ENCODE data around the gene ELAVL2.
"Not testable (repeated sequence)": the region's sequence is repeated elsewhere in the genome, so short reads cannot be mapped to it uniquely, and the experiment has no call there.

ELAVL2 gene

DNA sequence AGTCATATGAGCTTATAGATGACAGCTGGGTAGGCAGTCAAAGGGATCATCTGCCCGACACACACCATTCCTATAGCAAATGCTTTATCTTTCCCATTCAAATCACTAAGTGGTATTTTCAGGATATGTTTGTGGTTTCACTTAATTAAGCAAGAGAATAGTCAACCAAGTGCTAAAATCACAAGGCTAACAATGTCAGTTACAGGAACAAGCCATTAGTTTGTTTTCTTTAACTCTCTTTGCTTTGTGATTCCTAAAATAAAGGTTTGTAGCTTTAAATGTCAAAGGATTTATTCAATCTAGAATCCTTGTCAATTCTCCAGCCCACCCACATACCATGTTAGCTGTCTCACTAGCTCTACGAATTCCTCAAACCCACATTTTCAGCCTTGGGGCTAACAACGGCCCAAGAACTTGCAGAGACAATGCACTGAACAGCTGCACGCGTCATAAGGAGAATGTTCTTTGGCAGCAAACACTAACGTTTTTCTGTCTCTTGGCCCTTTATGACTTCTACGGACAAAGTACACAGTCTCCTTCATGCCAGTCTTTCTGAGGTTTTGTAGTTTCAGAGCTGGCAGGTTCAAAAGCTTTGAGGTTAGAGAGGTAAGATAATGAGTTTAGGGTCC, 56.6 kb downstream of the ELAVL2 start:
- DNase-seq: no peak

GRCh38 chr9:23768861-23769260, 57.2 kb downstream of the ELAVL2 start:
- no peak for DNase-seq

DNA sequence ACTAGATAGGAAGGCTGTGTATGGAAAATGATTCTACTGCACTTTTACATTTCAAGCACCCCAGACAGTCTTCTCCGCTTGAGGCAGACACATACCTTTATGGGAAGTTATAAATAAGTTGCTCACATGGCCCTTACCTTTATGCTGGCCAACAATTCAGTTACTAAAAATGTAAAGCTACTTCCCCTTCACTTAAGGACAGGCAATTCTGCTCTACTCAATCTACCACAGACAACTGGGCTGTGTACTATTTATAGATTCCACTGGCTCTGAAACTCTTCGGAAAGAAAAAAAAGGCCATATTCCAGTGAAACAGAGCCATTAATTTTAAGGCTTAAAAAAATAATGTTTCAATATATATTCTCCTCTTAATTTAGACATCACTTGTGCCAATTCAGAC, 59.4 kb downstream of the ELAVL2 start:
- DNase-seq: no peak

DNA sequence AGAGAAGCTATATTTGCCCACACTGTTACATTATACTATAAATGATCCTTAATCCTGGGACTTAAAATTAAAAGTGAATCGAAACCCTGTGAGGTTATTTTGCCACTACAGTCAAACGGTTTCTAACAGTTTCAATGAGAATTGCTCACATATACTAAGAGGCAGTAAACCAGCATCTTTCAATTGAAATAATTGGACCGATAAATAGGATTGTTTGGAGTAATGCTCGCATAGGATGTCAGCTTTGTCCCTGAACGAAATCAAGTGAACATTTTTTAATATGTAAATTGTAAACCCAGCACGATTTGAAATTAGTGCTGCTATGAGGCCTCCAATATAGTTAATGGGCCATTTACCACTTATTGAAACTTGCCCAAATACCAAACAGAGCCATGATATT, 60.5 kb downstream of the ELAVL2 start:
- DNase-seq: no peak

GRCh38 chr9:23764219-23764618, 61.8 kb downstream of the ELAVL2 start:
- no peak for DNase-seq

GRCh38 chr9:23754551-23754950, 71.5 kb downstream of the ELAVL2 start:
- DNase-seq: no peak

DNA sequence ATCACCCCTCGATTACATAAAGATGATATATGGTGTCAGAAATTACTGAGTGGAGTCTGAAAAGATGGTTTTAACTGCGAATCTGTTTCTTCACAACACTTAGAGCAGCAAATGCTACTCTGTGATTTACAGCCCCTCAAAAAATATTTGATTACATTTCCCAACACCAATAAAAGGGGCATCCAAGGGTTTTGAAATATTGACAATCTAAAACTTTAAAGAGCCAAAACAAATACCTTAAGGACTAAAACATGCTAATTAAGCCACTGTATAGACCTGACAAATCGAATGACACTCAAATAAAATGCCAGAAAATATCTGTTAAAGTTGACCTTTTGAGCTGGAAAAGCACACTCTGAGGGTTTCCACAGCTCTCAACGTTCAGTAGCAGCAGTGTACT, 73.2 kb downstream of the ELAVL2 start:
- no peak for DNase-seq

DNA sequence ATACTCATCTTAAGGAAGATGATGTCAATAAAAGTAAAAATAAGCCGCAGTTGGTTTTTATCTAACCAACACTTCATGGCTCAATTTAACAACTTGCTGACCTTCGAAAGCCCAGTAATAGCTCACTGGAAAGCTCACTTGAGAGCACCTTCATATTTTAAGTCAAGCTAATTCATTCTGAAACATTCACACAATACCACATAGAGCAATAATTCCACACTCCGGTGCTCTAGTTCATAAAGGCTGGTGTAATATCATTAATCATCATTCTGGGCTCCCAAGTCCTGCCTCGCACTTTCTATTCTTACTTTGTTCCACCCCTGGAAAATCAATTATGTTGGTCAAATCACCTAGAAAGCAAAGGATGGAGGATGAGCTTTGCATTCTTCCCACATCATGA, 74.4 kb downstream of the ELAVL2 start:
- no peak for DNase-seq

DNA sequence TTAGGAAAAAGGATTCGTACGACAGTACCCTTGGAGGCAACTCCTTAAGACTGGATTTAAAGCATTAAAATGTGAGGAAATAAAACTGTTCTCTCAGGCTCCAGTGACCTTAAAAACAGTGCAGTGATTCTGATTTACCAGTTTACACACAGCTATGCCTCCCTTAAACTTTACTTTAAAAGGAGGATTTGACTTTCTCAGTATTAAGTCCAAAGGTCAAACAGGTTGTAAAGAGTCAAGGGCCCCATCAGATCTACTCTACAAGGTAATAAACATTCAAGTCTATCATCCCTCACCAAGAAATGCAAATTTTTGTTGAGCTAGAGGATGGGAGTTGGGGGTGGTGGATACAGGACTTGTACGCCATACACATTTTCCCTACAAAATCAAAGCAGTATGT, 75.2 kb downstream of the ELAVL2 start:
- no peak for DNase-seq

DNA sequence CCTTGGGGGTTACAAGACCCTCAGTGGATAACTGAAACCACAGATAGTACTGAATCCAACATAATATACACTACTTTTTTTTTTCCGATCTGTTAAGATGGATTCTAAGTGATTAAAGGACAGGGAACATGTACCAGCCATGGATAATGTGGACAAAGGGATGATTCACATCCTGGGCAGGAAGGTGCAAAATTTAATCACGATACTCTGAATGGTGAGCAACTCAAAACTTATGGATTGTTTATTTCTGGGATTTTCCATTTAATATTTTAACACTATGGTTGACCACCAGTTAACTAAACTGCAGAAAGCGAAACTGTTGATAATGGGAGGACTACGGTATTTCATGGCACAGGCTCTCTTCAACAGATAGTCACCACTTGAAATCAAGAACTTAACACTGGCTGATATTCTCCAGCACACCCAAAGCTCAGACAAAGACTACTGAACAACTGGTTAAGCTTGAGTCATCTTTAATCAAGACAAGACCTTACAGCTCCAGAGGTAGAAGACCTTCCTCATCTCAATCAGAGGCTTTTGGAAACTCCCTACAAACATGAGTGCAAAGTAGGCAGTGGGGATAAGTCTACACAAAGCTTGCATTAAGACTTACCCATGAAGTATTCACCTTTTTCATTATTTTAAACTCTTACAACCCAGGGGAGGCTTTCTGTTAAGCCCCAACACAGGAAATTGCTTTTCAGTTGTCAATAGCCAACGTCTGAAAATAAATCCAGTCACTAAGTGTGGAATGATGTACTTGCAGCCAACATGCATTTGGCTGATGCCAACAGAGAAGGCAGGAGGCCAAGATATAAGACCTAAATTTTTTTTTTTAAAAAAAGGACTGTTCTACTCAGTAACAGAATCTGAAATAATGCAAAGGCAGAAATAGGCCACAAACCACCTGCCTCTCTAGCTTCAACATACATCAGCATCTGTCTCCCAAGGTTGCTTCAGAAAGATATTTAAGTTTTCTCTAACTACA, 78.7 kb downstream of the ELAVL2 start:
- DNase-seq: no peak

DNA sequence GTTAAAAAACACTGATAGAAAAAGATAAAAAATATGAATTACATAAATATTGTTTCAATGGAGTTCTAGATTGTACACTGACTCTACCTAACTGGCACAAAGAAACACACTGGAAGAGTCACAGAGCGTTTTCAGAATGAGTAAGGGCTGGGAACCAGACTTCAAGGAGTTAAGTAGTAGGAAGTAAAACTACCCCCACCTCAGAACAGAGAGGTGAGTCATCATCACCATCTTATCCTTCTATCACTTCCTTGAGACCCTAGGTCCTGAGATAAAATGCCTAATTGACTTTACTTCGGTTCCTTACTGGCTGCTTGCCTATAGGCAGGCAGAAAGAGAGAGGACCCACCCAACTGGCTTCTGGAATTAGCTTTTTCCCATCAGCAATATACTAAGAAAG, 79.7 kb downstream of the ELAVL2 start:
- no peak for DNase-seq

DNA sequence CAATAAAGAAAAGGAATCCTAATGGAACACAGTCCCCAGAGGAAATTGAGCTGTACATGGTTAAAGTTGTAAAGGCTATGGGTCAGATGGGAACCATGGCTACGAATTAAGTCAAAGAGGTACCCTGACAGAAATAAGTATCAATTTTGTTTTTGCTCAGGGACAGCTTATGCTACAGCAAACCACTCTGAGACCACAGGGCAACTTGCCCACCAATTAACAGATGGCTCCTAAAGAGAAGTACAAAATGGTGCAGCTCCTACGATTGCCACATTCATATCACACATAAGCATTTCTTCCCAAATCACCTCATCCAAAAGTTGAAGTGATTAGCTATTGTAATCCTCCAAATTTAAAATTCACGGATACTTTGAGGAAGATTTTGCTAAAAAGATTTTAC, 83.0 kb downstream of the ELAVL2 start:
- DNase-seq: no peak

- no peak for DNase-seq
Measured at GRCh38 chr9:23741351-23741750, 84.7 kb downstream of the ELAVL2 start.

GRCh38 chr9:23740531-23740930, 85.5 kb downstream of the ELAVL2 start:
- DNase-seq: no peak

GRCh38 chr9:23739753-23740152, 86.3 kb downstream of the ELAVL2 start:
- DNase-seq: no peak

DNA sequence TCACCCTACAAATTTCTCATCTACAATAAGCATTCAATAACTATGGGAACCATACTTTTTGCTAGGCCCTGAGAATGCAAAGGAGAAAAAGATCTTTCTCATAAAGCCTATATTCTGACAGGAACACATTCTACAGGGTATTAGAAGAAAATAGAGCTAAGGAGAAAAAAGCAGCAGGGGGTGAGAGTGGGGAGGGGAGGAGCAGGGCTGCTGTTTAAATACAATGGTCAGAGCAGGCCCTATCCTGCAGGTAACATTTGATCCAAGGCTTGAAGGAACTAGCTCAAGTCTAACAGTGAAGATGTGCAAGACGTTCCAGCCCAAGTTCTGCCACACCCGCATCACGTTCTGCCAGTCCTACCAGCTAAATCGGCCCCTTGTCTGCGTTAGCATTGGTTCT, 89.7 kb downstream of the ELAVL2 start:
- no peak for DNase-seq

DNA sequence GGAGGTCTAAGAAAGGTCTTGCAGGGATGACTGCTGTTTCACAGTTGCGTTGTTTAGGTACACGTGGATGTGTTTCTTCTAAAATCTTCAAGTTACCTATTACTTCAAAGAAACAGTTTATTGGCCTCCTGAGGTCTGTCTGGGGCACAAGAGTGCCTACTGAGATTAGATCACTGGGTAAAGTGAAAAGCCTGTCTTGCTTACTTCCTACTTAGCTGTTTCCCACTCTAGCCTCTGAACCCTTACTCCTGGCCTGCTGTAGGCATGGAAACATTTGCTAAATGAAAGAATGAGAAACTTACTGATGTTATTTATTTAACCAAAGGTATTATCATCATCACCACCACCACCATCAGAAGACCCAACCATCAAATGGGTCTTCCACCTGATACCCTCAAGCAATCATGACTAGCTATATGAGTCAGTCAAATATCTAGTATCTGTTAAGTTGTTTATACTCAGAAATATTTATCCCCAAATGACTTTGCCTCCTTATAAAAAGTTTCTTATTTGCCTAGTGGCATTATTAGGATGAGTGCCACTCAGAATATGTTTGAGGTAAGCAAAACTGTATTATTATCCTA, 92.5 kb downstream of the ELAVL2 start:
- DNase-seq: no peak

DNA sequence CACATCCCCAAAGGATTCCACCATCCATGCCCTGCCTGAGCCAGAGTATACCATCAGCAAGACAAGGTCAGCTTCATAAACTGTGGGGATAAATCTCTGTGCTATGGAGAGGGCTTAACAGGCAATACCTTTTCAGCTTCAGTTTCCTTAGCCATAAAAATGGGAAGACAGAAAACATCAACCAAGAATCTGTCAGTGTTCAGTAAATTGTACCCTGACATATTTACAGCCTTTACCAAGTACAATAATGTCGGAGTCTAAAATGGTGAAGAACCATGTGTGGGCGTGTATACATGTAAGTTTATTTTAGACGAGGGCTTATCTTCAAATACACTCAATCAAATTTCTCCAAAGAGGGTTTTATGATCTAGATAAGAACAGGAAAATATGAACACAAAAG, 94.7 kb downstream of the ELAVL2 start:
- no peak for DNase-seq

GRCh38 chr9:23730364-23730763, 95.7 kb downstream of the ELAVL2 start:
- DNase-seq: no peak

- no peak for DNase-seq
Measured at GRCh38 chr9:23728736-23729135, 97.3 kb downstream of the ELAVL2 start.

GRCh38 chr9:23725279-23725946, 100.6 kb downstream of the ELAVL2 start:
- DNase-seq: no peak

GRCh38 chr9:23723672-23724071, 102.4 kb downstream of the ELAVL2 start:
- DNase-seq: no peak

- DNase-seq: not testable (repeated sequence)
Measured at GRCh38 chr9:23723048-23723447, 103.0 kb downstream of the ELAVL2 start.
